ENCODE measurements around the gene AURKB. TPM values are rescaled to one million over a fixed set of nuclear protein-coding genes. Genes with fewer than 3 reads are reported as not detected.
A peak's percentile ranks its signal among the peaks of the same experiment; 100 is the strongest.

The AURKB gene
- total and polyA plus RNA-seq, 2 of the 13 experiments (the other 11 are each of a cell fraction or from before 2014, with no cell fraction given) = 29.5 to 75.3 TPM

DNA sequence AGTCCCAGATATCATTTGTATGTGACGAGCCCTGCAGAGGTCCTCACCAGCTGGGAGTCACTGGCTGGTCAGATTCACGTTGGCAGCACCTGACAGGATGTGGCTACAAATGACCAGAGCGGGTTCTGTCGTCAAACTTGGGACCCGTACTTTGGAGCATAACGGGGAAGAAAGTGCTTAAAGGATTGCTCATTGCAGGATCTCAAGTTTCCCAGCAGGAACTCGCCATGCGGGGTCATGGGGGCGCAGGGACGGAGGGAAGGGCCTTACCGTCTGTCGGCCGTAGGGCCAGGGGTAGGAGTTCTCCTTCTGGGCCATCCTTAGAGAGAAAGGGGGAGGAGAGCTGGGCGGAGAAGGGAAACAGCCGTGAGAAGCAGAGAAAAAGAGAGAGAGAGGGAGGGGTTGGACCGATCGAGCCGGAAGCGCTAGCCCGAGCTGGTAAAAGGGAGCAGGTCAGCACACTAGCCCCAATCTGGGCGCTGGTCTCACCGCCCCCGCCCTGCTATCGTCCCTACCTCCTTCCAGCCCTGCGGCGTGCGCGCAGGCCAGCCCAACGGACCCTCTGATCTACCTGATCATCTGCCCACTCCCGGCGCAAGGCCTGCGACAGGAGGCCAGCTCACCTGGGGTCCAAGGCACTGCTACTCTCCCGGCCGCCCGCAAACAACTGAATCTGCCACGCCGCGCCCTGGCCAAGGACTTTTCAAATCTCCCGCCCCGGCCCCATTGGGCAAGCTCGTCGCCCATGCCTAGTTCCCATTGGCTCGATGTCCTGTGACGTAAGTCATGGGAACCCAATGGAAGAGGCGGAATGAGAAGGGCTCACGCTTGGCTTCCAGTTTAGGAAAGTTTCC lies at the start of gene AURKB (continued):
- TF ChIP-seq, protein P1, sequence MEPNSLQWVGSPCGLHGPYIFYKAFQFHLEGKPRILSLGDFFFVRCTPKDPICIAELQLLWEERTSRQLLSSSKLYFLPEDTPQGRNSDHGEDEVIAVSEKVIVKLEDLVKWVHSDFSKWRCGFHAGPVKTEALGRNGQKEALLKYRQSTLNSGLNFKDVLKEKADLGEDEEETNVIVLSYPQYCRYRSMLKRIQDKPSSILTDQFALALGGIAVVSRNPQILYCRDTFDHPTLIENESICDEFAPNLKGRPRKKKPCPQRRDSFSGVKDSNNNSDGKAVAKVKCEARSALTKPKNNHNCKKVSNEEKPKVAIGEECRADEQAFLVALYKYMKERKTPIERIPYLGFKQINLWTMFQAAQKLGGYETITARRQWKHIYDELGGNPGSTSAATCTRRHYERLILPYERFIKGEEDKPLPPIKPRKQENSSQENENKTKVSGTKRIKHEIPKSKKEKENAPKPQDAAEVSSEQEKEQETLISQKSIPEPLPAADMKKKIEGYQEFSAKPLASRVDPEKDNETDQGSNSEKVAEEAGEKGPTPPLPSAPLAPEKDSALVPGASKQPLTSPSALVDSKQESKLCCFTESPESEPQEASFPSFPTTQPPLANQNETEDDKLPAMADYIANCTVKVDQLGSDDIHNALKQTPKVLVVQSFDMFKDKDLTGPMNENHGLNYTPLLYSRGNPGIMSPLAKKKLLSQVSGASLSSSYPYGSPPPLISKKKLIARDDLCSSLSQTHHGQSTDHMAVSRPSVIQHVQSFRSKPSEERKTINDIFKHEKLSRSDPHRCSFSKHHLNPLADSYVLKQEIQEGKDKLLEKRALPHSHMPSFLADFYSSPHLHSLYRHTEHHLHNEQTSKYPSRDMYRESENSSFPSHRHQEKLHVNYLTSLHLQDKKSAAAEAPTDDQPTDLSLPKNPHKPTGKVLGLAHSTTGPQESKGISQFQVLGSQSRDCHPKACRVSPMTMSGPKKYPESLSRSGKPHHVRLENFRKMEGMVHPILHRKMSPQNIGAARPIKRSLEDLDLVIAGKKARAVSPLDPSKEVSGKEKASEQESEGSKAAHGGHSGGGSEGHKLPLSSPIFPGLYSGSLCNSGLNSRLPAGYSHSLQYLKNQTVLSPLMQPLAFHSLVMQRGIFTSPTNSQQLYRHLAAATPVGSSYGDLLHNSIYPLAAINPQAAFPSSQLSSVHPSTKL (CRISPR knock-in tag; IDR thresholded peaks at IDR 0.05) = no peak; the same call in 1 of the 2 replicates
- TF ChIP-seq NR2F6 (IDR thresholded peaks at IDR 0.05) (no peak; the same call in 1 of the 2 replicates), NR2F6 (CRISPR knock-in tag; IDR thresholded peaks at IDR 0.05) (no peak), PCBP1 (IDR thresholded peaks at IDR 0.05; ENCODE audit: borderline replicate concordance, low read depth, low read length) (0 out of 2 replicates have a peak, but pooled peaks have one; percentile 55), JUNB (CRISPR knock-in tag; IDR thresholded peaks at IDR 0.05; ENCODE audit: borderline replicate concordance) (0 out of 2 replicates have a peak, but pooled peaks have one; percentile 43), SRF (IDR thresholded peaks at IDR 0.05; ENCODE audit: low read depth, low read length) (peak; percentile 57; the same call in 1 of the 2 replicates), TBX3 (IDR thresholded peaks at IDR 0.05; ENCODE audit: borderline replicate concordance) (no peak), ZNF792 (CRISPR knock-in tag; IDR thresholded peaks at IDR 0.05) (no peak), U2AF2 (IDR thresholded peaks at IDR 0.05; ENCODE audit: low read depth, low read length) (no peak), ZNF30 (CRISPR knock-in tag; IDR thresholded peaks at IDR 0.05) (0 out of 2 replicates have a peak, but pooled peaks have one; percentile 48), KLF12 (CRISPR knock-in tag; IDR thresholded peaks at IDR 0.05; ENCODE audit: borderline replicate concordance) (0 out of 2 replicates have a peak, but pooled peaks have one; percentile 52)
- TF ChIP-seq, protein P2, sequence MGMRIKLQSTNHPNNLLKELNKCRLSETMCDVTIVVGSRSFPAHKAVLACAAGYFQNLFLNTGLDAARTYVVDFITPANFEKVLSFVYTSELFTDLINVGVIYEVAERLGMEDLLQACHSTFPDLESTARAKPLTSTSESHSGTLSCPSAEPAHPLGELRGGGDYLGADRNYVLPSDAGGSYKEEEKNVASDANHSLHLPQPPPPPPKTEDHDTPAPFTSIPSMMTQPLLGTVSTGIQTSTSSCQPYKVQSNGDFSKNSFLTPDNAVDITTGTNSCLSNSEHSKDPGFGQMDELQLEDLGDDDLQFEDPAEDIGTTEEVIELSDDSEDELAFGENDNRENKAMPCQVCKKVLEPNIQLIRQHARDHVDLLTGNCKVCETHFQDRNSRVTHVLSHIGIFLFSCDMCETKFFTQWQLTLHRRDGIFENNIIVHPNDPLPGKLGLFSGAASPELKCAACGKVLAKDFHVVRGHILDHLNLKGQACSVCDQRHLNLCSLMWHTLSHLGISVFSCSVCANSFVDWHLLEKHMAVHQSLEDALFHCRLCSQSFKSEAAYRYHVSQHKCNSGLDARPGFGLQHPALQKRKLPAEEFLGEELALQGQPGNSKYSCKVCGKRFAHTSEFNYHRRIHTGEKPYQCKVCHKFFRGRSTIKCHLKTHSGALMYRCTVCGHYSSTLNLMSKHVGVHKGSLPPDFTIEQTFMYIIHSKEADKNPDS (CRISPR knock-in tag; IDR thresholded peaks at IDR 0.05) = no peak
- TF ChIP-seq, protein P3, sequence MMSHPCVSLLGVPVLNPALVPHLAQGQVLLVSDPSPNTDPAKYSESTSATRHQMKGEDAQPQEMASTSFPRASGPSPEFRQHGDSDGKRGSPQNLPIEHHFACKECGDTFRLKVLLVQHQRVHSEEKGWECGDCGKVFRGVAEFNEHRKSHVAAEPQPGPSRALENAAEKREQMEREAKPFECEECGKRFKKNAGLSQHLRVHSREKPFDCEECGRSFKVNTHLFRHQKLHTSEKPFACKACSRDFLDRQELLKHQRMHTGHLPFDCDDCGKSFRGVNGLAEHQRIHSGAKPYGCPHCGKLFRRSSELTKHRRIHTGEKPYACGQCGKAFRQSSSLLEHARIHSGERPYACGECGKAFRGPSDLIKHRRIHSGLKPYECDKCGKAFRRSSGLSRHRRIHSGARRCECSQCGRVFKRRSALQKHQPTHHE (CRISPR knock-in tag; IDR thresholded peaks at IDR 0.05; ENCODE audit: borderline replicate concordance) = peak; percentile 55; the same call in 1 of the 2 replicates
- TF ChIP-seq, protein P4, sequence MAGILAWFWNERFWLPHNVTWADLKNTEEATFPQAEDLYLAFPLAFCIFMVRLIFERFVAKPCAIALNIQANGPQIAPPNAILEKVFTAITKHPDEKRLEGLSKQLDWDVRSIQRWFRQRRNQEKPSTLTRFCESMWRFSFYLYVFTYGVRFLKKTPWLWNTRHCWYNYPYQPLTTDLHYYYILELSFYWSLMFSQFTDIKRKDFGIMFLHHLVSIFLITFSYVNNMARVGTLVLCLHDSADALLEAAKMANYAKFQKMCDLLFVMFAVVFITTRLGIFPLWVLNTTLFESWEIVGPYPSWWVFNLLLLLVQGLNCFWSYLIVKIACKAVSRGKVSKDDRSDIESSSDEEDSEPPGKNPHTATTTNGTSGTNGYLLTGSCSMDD (CRISPR knock-in tag; IDR thresholded peaks at IDR 0.05) = no peak
- TF ChIP-seq, protein P5, sequence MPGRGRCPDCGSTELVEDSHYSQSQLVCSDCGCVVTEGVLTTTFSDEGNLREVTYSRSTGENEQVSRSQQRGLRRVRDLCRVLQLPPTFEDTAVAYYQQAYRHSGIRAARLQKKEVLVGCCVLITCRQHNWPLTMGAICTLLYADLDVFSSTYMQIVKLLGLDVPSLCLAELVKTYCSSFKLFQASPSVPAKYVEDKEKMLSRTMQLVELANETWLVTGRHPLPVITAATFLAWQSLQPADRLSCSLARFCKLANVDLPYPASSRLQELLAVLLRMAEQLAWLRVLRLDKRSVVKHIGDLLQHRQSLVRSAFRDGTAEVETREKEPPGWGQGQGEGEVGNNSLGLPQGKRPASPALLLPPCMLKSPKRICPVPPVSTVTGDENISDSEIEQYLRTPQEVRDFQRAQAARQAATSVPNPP (CRISPR knock-in tag; IDR thresholded peaks at IDR 0.05) = no peak

Data from HepG2 (cell line).